Measurements from ENCODE around the gene SPO11.
A peak's percentile ranks its signal among the peaks of the same experiment; 100 is the strongest.

DNA sequence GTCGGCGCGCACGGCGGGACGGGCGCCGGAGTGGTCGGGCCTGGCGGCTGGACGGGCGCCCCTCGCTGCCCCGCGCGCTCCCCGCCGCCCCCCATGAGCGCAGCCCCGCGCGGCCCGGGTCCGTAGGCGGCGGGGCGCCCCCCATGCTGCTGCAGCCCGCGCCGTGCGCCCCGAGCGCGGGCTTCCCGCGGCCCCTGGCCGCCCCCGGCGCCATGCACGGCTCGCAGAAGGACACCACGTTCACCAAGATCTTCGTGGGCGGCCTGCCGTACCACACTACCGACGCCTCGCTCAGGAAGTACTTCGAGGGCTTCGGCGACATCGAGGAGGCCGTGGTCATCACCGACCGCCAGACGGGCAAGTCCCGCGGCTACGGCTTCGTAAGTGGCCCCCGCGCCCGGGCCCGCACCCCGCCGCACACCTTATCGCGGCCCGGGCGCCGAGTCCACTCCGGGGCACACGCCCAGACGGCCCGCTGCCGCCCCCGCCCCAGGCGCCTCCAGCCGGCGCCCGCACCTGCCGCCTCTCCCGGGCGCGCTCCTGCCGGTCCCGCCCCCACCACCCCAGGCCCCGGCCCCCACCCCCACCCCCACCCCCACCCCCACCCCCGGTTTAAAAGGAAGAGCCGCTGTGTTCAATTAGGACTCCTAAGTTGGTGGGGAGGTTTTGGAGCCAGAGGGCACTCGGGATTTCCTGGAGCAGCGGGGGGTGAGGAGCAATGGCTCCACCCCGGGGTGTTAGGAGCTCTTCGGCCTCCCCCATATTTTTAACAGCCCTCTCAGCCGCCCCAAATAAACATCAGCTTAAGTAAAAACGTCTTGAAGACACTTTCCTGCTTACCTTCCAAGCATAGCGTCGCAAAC is 62.1 kb downstream of the SPO11 start:
- TF ChIP-seq, protein P1, sequence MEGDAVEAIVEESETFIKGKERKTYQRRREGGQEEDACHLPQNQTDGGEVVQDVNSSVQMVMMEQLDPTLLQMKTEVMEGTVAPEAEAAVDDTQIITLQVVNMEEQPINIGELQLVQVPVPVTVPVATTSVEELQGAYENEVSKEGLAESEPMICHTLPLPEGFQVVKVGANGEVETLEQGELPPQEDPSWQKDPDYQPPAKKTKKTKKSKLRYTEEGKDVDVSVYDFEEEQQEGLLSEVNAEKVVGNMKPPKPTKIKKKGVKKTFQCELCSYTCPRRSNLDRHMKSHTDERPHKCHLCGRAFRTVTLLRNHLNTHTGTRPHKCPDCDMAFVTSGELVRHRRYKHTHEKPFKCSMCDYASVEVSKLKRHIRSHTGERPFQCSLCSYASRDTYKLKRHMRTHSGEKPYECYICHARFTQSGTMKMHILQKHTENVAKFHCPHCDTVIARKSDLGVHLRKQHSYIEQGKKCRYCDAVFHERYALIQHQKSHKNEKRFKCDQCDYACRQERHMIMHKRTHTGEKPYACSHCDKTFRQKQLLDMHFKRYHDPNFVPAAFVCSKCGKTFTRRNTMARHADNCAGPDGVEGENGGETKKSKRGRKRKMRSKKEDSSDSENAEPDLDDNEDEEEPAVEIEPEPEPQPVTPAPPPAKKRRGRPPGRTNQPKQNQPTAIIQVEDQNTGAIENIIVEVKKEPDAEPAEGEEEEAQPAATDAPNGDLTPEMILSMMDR (IDR thresholded peaks at IDR 0.05): no peak
- TF ChIP-seq POLR2A (IDR thresholded peaks at IDR 0.05): peak; percentile 35

Data from right lobe of liver (tissue), 4 donors.